Spleen (tissue), 7 donors: Measurements from ENCODE around the gene ZFPL1.

Source experiments
- POLR2AphosphoS5 ChIP-seq, 3 donors: sonication (generic); formaldehyde crosslinking; IDR thresholded peaks; one replicate each; pipeline ENCODE4 v1.5.1; 2017; ENCODE audit warnings: antibody characterized with exemption in 3 of 3
- TF ChIP-seq, protein P1 (sequence below), 11 experiments: fragments of 200-600 bp in 7 of 11; fragments of 450-650 bp in 4 of 11; sonication (generic) in 4 of 11; IDR thresholded peaks in 8 of 11; conservative IDR thresholded peaks in 3 of 11; 1 replicate in 7 of 11; 2 replicates in 4 of 11; pipeline versions ENCODE4 v1.4.0 to v1.8.0; 2016 to 2021; ENCODE audit warnings: antibody characterized with exemption in 11 of 11, inconsistent platforms in 4 of 11, mild to moderate bottlenecking in 1 of 11
- donor health status: DM: no; HTN: no; CAD: no; lungs with moderate emphysema.
- donor health status: DM: no; HTN: no; CAD: no.
- donor health status: DM: no; HTN: no; CAD: no.

GRCh38 chr11:65131417-65131776 is 47.4 kb downstream of the ZFPL1 start:
- TF ChIP-seq, protein P1, sequence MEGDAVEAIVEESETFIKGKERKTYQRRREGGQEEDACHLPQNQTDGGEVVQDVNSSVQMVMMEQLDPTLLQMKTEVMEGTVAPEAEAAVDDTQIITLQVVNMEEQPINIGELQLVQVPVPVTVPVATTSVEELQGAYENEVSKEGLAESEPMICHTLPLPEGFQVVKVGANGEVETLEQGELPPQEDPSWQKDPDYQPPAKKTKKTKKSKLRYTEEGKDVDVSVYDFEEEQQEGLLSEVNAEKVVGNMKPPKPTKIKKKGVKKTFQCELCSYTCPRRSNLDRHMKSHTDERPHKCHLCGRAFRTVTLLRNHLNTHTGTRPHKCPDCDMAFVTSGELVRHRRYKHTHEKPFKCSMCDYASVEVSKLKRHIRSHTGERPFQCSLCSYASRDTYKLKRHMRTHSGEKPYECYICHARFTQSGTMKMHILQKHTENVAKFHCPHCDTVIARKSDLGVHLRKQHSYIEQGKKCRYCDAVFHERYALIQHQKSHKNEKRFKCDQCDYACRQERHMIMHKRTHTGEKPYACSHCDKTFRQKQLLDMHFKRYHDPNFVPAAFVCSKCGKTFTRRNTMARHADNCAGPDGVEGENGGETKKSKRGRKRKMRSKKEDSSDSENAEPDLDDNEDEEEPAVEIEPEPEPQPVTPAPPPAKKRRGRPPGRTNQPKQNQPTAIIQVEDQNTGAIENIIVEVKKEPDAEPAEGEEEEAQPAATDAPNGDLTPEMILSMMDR (IDR thresholded peaks at IDR 0.05 in 8 of 11, conservative IDR thresholded peaks at IDR 0.05 in 3 of 11), result no peak
- TF ChIP-seq POLR2AphosphoS5 (IDR thresholded peaks at IDR 0.05), result no peak
